GM06990 (cell line): ENCODE results near the gene ITGB1BP2.
"Not testable (repeated sequence)": the region's sequence is repeated elsewhere in the genome, so short reads cannot be mapped to it uniquely, and the experiment has no call there.

Experiments
- DNase-seq: peaks from one replicate; pipeline ENCODE4 v3.0.0-alpha.2; 2011; ENCODE audit not compliant: insufficient read length; ENCODE audit errors: extremely low read depth
- H3K27me3 ChIP-seq: replicated peaks from 2 replicates; pipeline ENCODE4 v1.6.0; 2011; ENCODE audit warnings: low read length; ENCODE audit not compliant: control insufficient read depth, insufficient read depth
- H3K36me3 ChIP-seq: 2 replicates; pipeline ENCODE4 v1.5.1; 2011; ENCODE audit warnings: low read length; ENCODE audit not compliant: control insufficient read depth, insufficient read depth
- H3K4me3 ChIP-seq: replicated peaks from 2 replicates; pipeline ENCODE4 v1.5.1; 2011; ENCODE audit warnings: low read depth, mild to moderate bottlenecking, control low read depth, low read length
- CTCF ChIP-seq: IDR thresholded peaks from 2 replicates; pipeline ENCODE4 v1.5.1; 2011; ENCODE audit warnings: low read length, control low read depth, mild to moderate bottlenecking, inconsistent platforms; ENCODE audit not compliant: insufficient read depth, poor library complexity, severe bottlenecking

Gene ITGB1BP2

DNA sequence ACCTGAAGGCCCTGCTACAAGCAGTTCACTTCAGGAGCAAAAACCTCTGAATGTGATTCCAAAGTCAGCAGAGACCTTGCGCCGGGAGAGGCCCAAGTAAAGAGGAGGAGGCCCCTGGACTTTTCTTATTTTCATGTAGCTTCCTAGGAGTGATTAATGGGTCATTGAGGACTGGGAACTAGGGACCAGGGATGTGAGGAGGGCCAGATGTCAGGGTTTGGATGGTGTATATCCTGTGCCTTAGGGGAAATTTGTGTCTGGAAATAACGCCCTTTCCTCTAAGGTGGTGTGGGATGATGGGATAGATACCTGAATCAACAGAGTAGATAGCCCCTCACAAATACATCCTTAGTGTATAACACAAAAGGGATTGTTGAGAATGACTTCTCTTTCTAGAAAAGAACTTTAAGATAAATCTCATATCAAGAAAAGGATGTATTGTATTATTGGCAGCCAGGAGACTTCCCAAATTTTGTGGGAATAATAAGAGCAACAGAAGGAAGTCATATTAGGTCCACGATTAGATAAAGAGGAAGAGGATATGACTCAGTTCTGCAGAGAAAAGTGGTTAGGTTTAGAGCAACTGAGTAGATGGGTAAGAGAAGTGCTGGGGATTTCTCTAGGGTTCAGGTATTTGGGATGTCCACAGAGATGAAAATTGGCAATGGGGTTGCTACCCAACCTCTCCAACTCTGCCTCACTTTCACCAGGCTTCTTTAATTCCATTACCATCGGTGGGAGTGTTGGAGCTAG is 1.1 kb downstream of the ITGB1BP2 start:
- Histone ChIP-seq H3K4me3 (no peak overlapping the region), H3K27me3 (no peaks in the 10 kb centered on the region), H3K36me3 (peaks cover 6% of the 10 kb centered on the region)
- no peak for TF ChIP-seq CTCF
- no peak for DNase-seq

DNA sequence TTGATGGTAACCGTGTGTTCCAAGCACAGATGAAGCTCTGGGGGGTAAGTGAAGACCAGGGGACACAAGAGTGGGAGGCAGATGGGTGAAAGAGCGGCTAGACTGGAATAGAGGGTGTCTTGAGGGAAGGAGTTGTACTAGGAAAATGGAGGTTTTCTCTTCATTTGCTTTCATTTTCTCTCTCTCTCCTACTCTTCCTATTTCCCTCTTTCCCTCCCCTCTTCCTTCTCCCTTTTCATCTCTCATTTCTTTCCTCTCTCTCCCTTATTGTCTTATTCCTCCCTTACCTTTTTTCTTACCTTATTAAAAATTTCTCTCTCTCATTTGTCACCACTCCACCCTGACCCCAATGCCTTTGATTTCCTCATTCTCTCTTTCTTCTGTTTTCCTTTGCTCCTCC is 3.0 kb downstream of the ITGB1BP2 start:
- DNase-seq, result no peak
- TF ChIP-seq CTCF, result no peak
- no peak overlapping the region for H3K4me3 ChIP-seq
- H3K36me3 ChIP-seq, result no peaks in the 10 kb centered on the region; the same call in 1 of the 2 replicates
- no peaks in the 10 kb centered on the region for H3K27me3 ChIP-seq

DNA sequence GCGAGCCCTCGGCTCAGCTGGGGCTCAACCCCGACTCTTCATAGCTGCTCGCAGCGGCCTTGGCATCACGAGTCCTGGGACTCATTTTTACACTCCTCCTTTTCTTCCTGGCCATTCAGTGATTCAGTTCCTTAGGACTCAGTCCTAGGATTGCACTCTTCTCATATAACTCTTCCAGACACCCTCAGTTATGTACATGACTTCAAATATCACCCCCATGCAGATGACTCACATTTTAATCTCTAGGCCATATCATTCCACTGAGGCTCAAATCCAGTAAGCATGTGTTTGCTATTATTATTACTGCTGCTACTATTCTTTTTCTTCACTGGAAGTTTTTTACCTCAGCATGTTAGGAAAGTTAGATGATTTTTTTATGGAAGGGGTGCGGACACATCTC is 14.4 kb downstream of the ITGB1BP2 start:
- H3K36me3 ChIP-seq, result no peaks in the 10 kb centered on the region
- no peak for DNase-seq
- no peaks in the 10 kb centered on the region for H3K27me3 ChIP-seq
- no peak overlapping the region for H3K4me3 ChIP-seq
- TF ChIP-seq CTCF, result no peak

DNA sequence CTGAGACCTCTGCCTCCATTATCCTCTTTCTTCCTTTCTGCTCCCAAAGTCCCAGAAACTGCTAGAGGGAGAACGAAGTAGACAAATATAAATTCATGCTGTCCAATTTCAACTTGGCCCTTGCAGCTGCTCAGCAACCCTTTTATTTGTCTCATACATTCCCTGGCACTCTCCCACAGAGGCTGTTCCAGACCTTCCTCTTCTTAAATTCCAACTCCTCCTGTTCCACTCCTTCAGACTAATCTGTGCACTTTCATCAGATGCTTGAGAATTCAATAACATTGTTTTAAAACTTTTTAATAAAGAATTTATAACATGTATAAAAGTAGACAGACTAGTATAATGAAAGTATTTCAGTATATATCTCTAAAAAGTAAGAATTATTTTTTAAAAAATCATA is 15.4 kb downstream of the ITGB1BP2 start:
- not testable (repeated sequence) for H3K36me3 ChIP-seq, H3K27me3 ChIP-seq, H3K4me3 ChIP-seq, DNase-seq

- TF ChIP-seq CTCF, result no peak
- Histone ChIP-seq H3K27me3 (no peaks in the 10 kb centered on the region), H3K36me3 (no peaks in the 10 kb centered on the region), H3K4me3 (no peak overlapping the region)
- no peak for DNase-seq
Measured at GRCh38 chrX:71320126-71320525, 18.6 kb downstream of the ITGB1BP2 start.

GRCh38 chrX:71321731-71322130 is 20.2 kb downstream of the ITGB1BP2 start:
- TF ChIP-seq CTCF, result no peak
- no peaks in the 10 kb centered on the region for H3K27me3 ChIP-seq
- no peak for DNase-seq
- no peak overlapping the region for H3K4me3 ChIP-seq
- H3K36me3 ChIP-seq, result no peaks in the 10 kb centered on the region

DNA sequence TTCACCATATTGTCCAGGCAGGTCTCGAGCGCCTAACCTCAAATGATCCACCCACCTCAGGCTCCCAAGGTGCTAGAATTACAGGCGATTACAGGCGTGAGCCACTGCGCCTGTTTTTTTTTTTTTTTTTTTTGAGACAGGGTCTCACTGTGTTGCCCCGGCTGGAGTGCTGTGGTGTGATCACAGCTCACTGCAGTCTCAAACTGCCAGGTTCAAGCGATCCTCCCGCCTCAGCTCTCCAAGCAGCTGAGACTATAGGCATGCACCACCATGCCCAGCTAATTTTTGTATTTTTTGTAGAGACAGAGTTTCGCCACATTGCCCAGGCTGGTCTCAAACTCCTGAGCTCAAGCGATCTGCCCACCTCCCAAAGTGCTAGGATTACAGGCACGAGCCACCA is 22.9 kb downstream of the ITGB1BP2 start:
- H3K36me3 ChIP-seq, DNase-seq, H3K27me3 ChIP-seq, H3K4me3 ChIP-seq: not testable (repeated sequence)
